Thoracic aorta (tissue), 2 donors: Measurements from ENCODE around the gene MIS12. TPM values are rescaled to one million over a fixed set of nuclear protein-coding genes. Genes with fewer than 3 reads are reported as not detected.

ENCODE experiments used
- ATAC-seq: fragments of 150-250 bp; one replicate; pipeline ENCODE4 v1.8.0; 2017; ENCODE audit warnings: low read depth; ENCODE audit not compliant: insufficient number of reproducible peaks, low FRiP score
- DNase-seq: peaks from one replicate; pipeline ENCODE4 v3.0.0-alpha.2; 2020; ENCODE audit warnings: low spot score
- H3K27ac ChIP-seq, 2 donors: fragments of 200-600 bp; sonication (generic); 1 replicate in 1 of 2; 2 replicates in 1 of 2; pipeline ENCODE4 v1.5.1; 2016; ENCODE audit warnings: mild to moderate bottlenecking in 2 of 2, moderate library complexity in 2 of 2
- H3K27me3 ChIP-seq: fragments of 200-600 bp; sonication (generic); replicated peaks from 2 replicates; pipeline ENCODE4 v1.6.0; 2016; ENCODE audit warnings: mild to moderate bottlenecking; ENCODE audit not compliant: insufficient read depth
- H3K36me3 ChIP-seq: fragments of 200-600 bp; sonication (generic); one replicate; pipeline ENCODE4 v1.5.1; 2016
- H3K4me1 ChIP-seq, 2 donors: fragments of 200-600 bp; sonication (generic); 1 replicate in 1 of 2; 2 replicates in 1 of 2; pipeline versions ENCODE4 v1.5.1 to v1.6.0; 2016; ENCODE audit warnings: low read depth in 2 of 2, mild to moderate bottlenecking in 1 of 2; ENCODE audit not compliant: control insufficient read depth in 1 of 2
- H3K4me3 ChIP-seq: fragments of 200-600 bp; sonication (generic); 2 replicates; pipeline ENCODE4 v1.5.1; 2016; ENCODE audit warnings: mild to moderate bottlenecking
- H3K9me3 ChIP-seq: fragments of 200-600 bp; sonication (generic); 2 replicates; pipeline ENCODE4 v1.5.1; 2016
- CTCF ChIP-seq: fragments of 200-600 bp; sonication (generic); IDR thresholded peaks from one replicate; pipeline ENCODE4 v1.5.1; 2019; ENCODE audit warnings: antibody characterized with exemption
- total RNA-seq, 2 donors: library from RNA; depleted of rRNA; stranded (reverse); fragments of >200 nt; gene quantifications; one replicate each; pipeline versions ENCODE4 v1.1.0 to v1.2.3, GENCODE V29; 2016

Gene MIS12
- total RNA-seq, 2 donors from 2014 or later: 10.3 to 12.8 TPM

GRCh38 chr17:5443728-5444127, 42.6 kb upstream of the MIS12 start:
- ATAC-seq (no peak), DNase-seq (no peak)
- H3K9me3 ChIP-seq: no peaks in the 10 kb centered on the region
- peaks cover 18% of the 10 kb centered on the region for H3K36me3 ChIP-seq
- no peak for TF ChIP-seq CTCF
- H3K4me1 ChIP-seq: peaks cover 3 to 6% of the 10 kb centered on the region in 2 donors
- H3K27me3 ChIP-seq: no peaks in the 10 kb centered on the region
- H3K4me3 ChIP-seq: no peak overlapping the region
- no peak overlapping the region for H3K27ac ChIP-seq

DNA sequence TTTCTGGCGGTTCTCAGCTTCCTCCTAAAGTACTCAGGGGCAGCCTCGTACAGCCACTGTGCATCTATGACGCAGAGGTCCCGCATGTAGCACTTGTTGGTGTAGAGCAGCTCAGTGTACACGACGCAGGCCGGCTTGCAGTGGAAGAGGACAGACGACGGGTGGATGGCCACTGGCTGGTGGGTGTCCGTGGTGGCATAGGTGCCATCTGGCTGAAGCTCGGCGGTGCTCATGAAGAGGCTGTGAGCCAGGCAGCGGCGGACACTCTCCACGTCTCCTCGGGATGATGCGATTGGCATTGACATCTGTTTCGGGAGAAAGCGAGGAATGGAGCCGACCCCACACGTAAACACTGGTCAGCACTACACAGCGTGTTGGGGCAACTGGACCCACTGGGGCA, 42.2 kb upstream of the MIS12 start:
- Histone ChIP-seq H3K4me3 (no peak overlapping the region), H3K27me3 (no peaks in the 10 kb centered on the region), H3K4me1 (peaks cover 3 to 5% of the 10 kb centered on the region in 2 donors), H3K27ac (no peak overlapping the region), H3K9me3 (no peaks in the 10 kb centered on the region), H3K36me3 (peaks cover 21% of the 10 kb centered on the region)
- ATAC-seq (no peak), DNase-seq (no peak)
- no peak for TF ChIP-seq CTCF

DNA sequence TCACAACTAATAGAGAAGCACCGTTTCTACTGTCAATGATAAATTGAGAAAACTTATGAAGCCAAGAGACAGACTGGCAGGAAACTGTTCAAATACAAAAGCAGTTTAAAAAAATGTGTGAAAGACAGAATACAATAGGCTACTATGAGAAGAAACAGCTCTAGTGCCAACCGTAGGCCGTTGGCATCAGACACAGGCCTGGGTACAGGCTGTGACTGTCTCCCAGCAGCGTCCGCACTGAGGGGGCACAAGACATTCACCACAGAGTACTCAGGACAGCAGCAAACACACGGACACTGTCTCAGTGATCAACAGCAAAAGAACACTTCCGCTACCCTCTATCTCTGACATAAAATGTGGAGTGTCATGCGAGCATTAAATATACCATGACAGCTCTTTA, 39.6 kb upstream of the MIS12 start:
- peaks cover 31% of the 10 kb centered on the region for H3K36me3 ChIP-seq
- H3K27ac ChIP-seq: no peak overlapping the region
- no peaks in the 10 kb centered on the region for H3K27me3 ChIP-seq
- no peak for ATAC-seq
- no peaks in the 10 kb centered on the region for H3K9me3 ChIP-seq
- DNase-seq: no peak
- no peak for TF ChIP-seq CTCF
- H3K4me3 ChIP-seq: no peak overlapping the region
- H3K4me1 ChIP-seq: no peaks in the 10 kb centered on the region

DNA sequence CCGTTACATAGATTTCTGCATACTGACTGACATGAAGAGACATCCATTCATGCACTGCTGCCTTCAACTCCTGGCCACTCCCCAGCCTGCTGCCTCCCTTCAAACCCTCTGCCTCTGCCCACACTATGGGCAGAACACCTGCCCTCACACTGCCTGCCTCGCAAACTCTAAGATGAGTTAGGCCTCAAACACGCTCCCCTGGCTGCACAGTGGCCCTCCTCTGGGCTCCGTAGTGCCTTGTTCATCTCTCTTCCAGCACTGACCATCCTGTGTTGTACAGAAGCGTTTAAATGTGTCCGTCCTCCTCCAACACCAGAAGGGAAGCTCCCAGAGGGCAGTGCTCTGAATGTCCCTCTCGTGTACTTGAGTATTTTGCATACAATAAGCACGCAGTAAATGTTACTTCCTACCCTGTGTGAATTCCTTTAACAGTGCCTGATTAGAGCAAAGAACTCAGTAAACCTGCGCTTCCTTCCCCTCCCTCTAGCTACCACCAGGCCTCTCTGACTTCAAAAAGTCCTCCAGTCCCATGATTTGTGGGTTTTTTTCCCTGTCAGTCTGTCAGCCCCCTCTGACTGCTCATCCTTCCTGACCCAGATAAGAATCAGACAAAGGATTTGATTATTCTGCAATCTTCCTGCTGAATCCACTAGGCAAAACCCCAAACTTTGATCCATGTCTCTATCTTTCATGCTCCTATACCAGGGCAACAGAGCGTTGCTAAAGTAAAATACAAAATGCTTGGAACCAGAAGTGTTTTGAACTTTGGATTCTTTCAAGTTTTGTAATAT, 21.5 kb upstream of the MIS12 start:
- Histone ChIP-seq H3K27me3 (no peaks in the 10 kb centered on the region), H3K4me1 (peaks cover 11 to 20% of the 10 kb centered on the region in 2 donors), H3K27ac (no peak overlapping the region), H3K4me3 (no peak overlapping the region), H3K36me3 (peaks cover 5% of the 10 kb centered on the region), H3K9me3 (no peaks in the 10 kb centered on the region)
- no peak for DNase-seq
- TF ChIP-seq CTCF: no peak
- ATAC-seq: no peak

GRCh38 chr17:5466295-5466694, 20.1 kb upstream of the MIS12 start:
- H3K9me3 ChIP-seq: no peaks in the 10 kb centered on the region
- H3K36me3 ChIP-seq: no peaks in the 10 kb centered on the region
- H3K4me3 ChIP-seq: no peak overlapping the region
- peaks cover 11 to 20% of the 10 kb centered on the region in 2 donors for H3K4me1 ChIP-seq
- ATAC-seq (no peak), DNase-seq (no peak)
- no peak overlapping the region for H3K27ac ChIP-seq
- no peaks in the 10 kb centered on the region for H3K27me3 ChIP-seq
- TF ChIP-seq CTCF: no peak
